GM06990 (cell line): ENCODE data around the gene TMC1.

Experiments used
- DNase-seq: peaks from one replicate; pipeline ENCODE4 v3.0.0-alpha.2; 2011; ENCODE audit not compliant: insufficient read length; ENCODE audit errors: extremely low read depth
- H3K27me3 ChIP-seq: replicated peaks from 2 replicates; pipeline ENCODE4 v1.6.0; 2011; ENCODE audit warnings: low read length; ENCODE audit not compliant: control insufficient read depth, insufficient read depth
- H3K36me3 ChIP-seq: 2 replicates; pipeline ENCODE4 v1.5.1; 2011; ENCODE audit warnings: low read length; ENCODE audit not compliant: control insufficient read depth, insufficient read depth
- H3K4me3 ChIP-seq: replicated peaks from 2 replicates; pipeline ENCODE4 v1.5.1; 2011; ENCODE audit warnings: low read depth, mild to moderate bottlenecking, control low read depth, low read length
- TF ChIP-seq, protein P1 (sequence below): IDR thresholded peaks from 2 replicates; pipeline ENCODE4 v1.5.1; 2011; ENCODE audit warnings: low read length, control low read depth, mild to moderate bottlenecking, inconsistent platforms; ENCODE audit not compliant: insufficient read depth, poor library complexity, severe bottlenecking

Gene TMC1

DNA sequence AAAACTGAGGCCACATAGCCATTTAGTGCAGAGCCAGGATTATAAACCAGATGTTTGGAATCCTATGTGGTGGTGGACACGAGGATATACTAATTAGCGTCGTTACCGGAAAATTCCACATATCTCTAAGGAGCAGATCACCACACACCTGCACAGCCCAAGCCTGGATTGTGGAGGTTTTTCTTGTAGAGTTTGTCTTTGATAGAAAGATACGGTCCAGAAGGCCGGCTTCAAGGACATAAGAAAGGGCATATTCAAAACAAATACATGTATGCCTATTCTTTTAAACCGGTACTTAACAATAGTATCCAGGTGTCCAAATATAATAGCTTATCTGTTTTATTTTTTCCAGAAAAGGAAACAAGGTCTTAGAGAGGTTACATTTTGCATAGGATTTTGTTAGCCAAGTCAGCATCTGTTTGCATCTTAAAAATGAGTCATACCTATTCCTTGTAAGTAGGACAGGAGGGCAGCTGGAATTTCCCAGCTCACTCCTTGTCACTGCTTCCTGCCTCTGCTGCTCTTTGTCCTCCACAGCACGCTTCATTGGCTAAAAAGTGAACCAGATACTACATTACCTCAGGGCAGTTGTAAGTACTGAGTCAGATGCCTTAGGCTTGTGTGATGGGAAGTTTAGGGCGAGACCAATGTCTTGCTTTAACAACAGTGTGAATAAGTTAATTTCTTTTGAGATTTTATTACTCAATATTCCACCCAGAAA lies 3.6 kb downstream of the TMC1 start:
- TF ChIP-seq, protein P1, sequence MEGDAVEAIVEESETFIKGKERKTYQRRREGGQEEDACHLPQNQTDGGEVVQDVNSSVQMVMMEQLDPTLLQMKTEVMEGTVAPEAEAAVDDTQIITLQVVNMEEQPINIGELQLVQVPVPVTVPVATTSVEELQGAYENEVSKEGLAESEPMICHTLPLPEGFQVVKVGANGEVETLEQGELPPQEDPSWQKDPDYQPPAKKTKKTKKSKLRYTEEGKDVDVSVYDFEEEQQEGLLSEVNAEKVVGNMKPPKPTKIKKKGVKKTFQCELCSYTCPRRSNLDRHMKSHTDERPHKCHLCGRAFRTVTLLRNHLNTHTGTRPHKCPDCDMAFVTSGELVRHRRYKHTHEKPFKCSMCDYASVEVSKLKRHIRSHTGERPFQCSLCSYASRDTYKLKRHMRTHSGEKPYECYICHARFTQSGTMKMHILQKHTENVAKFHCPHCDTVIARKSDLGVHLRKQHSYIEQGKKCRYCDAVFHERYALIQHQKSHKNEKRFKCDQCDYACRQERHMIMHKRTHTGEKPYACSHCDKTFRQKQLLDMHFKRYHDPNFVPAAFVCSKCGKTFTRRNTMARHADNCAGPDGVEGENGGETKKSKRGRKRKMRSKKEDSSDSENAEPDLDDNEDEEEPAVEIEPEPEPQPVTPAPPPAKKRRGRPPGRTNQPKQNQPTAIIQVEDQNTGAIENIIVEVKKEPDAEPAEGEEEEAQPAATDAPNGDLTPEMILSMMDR = no peak
- DNase-seq = peak; percentile 54
- H3K27me3 ChIP-seq = no peaks in the 10 kb centered on the region
- H3K36me3 ChIP-seq = no peaks in the 10 kb centered on the region
- H3K4me3 ChIP-seq = no peak overlapping the region

DNA sequence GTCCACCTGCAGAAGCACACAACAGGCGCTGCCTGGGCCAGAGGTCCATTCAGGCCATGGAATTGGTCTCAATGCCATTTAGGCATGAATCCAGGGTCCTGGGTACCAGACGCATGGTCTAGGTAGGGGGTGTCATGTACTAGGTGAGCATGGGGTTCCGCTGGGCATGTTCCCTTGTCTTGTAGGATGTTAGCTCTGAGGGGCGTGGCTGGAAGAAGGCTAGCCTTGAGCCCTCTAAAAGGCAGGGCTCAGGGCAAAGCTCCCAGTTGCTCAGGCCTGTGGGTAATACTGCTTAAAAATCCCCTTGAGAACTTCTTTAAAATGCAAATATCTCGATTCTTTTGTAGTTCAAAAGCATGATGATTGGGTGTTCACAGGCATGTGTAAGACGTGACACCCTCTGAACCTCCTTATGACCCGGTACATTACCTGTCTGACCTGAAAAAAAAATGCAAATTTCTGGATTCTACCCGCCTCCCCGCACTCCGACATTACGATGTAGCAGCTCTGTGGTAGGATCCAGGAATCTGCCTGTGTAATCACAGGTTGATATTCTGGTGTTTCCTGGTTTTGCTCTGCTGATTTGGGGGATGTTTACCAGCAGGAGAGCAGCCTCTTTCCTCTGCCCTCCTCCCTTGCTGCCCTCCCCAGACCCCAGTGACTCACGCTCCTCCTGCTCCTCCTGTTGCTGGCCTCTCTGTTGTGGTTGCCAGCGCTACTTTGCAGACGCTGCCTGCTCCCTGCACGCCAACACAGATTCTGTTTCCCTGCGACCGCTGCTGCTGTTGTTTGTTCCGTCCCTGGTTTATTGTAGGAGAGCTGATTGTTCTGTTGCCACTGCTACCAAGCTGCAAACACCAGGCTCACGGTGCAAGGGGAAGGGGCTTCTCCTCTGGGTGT lies 5.7 kb downstream of the TMC1 start:
- Histone ChIP-seq H3K27me3 (no peaks in the 10 kb centered on the region), H3K4me3 (peak overlapping the region; percentile 50), H3K36me3 (no peaks in the 10 kb centered on the region)
- DNase-seq = peak; percentile 61
- TF ChIP-seq, protein P1 = no peak

DNA sequence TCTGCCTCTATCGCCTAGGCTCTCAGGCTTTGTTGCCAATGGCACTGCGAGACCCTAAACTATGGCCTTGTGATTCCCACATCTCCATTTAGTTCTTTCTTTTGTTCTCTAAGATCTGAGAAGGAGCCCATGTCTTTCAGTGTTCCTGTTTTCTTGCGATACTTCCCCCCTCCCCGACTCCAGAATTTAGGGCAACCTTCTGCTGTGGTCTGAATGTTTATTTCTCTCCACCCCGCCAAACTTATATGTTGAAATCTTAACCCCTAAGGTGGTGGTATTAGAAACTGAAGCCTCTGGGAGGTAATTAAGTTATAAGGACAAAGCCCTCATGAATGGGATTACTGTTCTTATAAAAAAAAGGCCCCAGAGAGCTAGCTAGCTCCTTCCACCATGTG lies 6.4 kb downstream of the TMC1 start:
- no peaks in the 10 kb centered on the region for H3K36me3 ChIP-seq
- no peaks in the 10 kb centered on the region for H3K27me3 ChIP-seq
- no peak for DNase-seq
- TF ChIP-seq, protein P1 = no peak
- peak overlapping the region; percentile 50 for H3K4me3 ChIP-seq

DNA sequence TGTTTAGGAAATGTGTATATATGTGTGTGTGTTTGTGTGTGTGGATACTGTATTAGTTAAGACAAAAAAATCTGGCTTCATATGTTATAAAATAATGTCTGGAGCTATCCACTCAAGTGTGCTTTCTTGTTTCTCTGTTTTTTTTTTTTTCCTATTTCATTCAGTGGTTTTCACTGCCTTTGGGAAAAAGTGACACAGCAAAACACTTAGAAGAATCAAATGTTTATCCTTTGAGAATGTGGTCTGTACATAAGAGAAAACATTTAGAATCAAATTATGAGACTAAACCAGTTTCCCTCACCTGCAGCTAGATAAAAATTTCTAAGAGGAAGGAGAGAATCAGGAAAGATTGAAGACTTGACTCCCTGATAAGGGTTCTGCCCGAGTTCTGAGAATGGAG lies 8.1 kb downstream of the TMC1 start:
- H3K36me3 ChIP-seq = no peaks in the 10 kb centered on the region
- no peak for DNase-seq
- H3K4me3 ChIP-seq = no peak overlapping the region
- TF ChIP-seq, protein P1 = no peak
- H3K27me3 ChIP-seq = no peaks in the 10 kb centered on the region

DNA sequence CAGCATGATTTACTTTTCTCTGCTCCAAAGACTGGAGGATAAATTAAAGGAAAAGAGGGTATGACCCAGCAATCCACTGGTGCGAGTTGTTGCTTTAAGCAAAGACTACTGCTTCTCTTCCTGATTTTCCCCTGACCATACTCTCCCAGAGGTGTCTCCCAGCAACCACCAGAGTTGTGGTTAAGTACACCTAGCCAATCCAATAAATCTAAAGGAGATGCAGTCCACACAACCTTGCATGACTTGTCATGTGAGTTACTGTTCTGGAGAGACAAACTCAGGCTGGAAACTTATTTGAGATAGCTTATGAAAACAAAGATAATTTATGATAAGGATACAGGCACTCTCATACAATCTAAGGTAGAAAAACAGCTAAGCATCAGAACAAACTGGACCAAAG lies 11.9 kb downstream of the TMC1 start:
- TF ChIP-seq, protein P1 = no peak
- H3K36me3 ChIP-seq = no peaks in the 10 kb centered on the region
- no peaks in the 10 kb centered on the region for H3K27me3 ChIP-seq
- DNase-seq = no peak
- H3K4me3 ChIP-seq = no peak overlapping the region
